Dendritic cell treated with granulocyte-macrophage colony-stimulating factor and Interleukin-4, amounts not matched to agents 40 ng/mL and 50 ng/mL, for 4 days (primary cell): Measurements from ENCODE around the gene ZNG1F.
A peak's percentile ranks its signal among the peaks of the same experiment; 100 is the strongest.
"Not testable (repeated sequence)": the region's sequence is repeated elsewhere in the genome, so short reads cannot be mapped to it uniquely, and the experiment has no call there.

Experiments
- H3K27ac Mint-ChIP-seq: one replicate; pipeline ENCODE4 v1.8.0; 2022; ENCODE audit warnings: mild to moderate bottlenecking, mixed read lengths
- H3K27me3 Mint-ChIP-seq: one replicate; pipeline ENCODE4 v1.8.0; 2022; ENCODE audit warnings: mild to moderate bottlenecking, mixed read lengths
- H3K36me3 Mint-ChIP-seq: one replicate; pipeline ENCODE4 v1.8.0; 2022; ENCODE audit warnings: low read depth, mixed read lengths
- H3K4me1 Mint-ChIP-seq: one replicate; pipeline ENCODE4 v1.8.0; 2022; ENCODE audit warnings: low read depth, mixed read lengths
- H3K4me3 Mint-ChIP-seq: one replicate; pipeline ENCODE4 v1.8.0; 2022; ENCODE audit warnings: mild to moderate bottlenecking, moderate library complexity, mixed read lengths
- H3K9me3 Mint-ChIP-seq: one replicate; pipeline ENCODE4 v1.8.0; 2022; ENCODE audit warnings: mixed read lengths
- intact Hi-C: fragments of 100-400 bp; cut with micrococcal nuclease; formaldehyde crosslinking; loops from one replicate; pipeline ENCODE4 v1.15.0; 2022

The ZNG1F gene

DNA sequence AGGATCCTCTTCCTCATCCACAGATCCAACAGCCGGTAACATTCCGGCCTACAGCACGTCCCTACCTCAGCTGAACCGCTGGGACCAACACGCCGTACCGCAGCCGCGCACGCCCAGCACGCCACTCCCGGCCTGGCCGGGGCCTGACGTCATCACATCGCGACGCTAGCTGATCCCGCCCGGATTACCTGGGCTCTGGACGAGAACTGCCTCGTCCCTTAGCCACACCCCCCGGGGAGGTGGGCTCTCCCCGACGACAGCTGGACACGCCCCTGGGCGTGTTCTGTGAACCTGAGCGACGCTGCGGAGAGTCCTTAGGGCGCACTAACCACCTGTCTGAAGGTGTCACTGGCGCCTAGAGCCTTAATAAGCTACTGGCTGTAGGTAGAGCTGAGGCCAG is at the start of gene ZNG1F:
TSS of gene ZNG1F (minus strand) at position 101 of the 400 bp plus-strand sequence. CDS start at position 42, 59 bp downstream.
- H3K4me3 Mint-ChIP-seq, H3K36me3 Mint-ChIP-seq, H3K27ac Mint-ChIP-seq, H3K9me3 Mint-ChIP-seq, H3K4me1 Mint-ChIP-seq, intact Hi-C loops, H3K27me3 Mint-ChIP-seq: not testable (repeated sequence)

- H3K4me3 Mint-ChIP-seq = peak overlapping the region; percentile 50
These were observed 48.1 kb upstream of the ZNG1F start for GRCh38 chr9:41237110-41237749.

DNA sequence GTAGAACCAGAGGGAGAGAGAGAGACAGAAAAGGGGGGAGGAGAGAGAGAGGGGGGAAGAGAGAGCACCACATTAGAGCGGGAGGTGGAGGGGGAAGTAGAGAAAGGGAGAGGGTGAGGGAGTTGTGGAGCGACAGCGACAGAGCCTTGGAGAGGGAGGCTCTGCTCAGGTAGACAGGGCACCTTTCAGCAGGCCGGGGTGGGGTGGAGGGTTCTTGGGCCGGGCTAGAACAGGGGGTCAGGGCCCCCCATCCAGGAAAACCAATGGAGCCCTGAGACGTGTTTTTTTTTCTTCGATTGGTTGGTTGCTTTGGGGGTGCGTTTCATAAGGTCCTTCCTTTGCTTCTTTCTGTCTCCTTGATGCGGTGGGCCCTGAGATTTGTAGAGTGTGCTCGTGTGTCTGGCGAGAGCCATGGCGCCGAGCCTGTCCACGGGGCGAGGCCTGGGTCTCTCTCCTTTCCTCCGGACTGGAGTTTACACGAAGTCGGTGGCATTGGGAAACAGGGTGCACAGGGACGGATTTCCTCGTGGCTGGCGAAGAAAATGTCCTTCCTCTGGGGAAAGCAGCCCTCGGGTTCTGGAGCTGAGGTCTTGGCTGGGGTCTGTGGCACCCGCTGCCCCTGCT is 47.5 kb upstream of the ZNG1F start:
- H3K9me3 Mint-ChIP-seq = peaks cover 58% of the 10 kb centered on the region
- H3K27ac Mint-ChIP-seq, H3K4me1 Mint-ChIP-seq, H3K4me3 Mint-ChIP-seq, H3K36me3 Mint-ChIP-seq, intact Hi-C loops, H3K27me3 Mint-ChIP-seq: not testable (repeated sequence)

More at GRCh38 chr9:41237110-41237749, 48.1 kb upstream of the ZNG1F start:
- H3K27ac Mint-ChIP-seq, H3K4me1 Mint-ChIP-seq, H3K36me3 Mint-ChIP-seq, intact Hi-C loops, H3K27me3 Mint-ChIP-seq: not testable (repeated sequence)
- peaks cover 59% of the 10 kb centered on the region for H3K9me3 Mint-ChIP-seq

DNA sequence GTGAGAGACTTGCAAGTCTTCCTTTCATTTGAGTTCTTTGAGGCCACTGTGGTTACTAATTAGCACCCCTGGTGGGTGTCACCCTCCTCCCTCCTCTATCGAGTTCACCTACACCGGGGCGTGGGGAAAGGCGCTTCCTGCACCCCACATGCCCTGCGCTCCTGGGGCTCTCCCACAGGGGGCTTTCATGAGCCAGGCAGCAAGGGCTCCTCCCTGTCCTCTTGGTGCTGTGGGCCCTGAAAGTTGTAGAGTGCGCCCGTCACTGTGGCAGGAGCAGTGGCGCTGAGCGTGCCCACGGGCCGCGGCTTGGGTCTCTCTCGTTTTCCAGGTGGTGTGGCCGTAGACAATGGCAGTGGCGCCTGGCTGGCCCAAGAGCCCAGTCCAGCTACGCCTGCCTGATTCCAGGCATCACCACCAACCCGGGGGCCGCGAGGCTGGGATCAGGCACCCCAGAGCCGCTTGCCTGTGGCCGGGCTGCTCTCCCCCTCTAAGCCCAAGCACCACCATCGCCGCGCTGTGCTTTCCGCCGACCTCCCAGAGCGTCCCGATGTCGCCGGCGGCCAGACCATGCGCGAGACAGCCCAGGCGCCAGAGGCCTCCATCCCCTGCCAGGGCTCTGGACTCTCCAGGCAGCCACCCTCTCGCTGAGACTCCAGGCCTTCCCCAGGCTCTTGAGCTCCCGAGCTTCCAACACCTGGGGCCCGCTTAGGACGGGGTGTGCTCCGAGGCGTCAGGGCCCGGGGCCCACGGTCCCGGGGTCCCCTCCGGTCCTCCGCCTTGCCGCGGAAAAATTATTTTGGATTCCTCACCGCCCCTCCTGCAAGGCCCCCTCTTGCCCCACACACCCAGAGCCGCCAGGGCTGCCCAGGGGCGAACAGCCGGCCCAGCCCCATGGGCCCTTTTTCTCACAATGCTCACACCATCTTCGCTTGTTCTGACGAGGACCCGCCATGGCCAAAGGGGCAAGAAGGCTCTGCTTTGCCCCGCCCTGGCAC is 46.0 kb upstream of the ZNG1F start:
- intact Hi-C loops, H3K27ac Mint-ChIP-seq, H3K4me1 Mint-ChIP-seq, H3K27me3 Mint-ChIP-seq, H3K36me3 Mint-ChIP-seq: not testable (repeated sequence)
- Mint-ChIP-seq H3K9me3 (peaks cover 43% of the 10 kb centered on the region), H3K4me3 (peak overlapping the region; percentile 9)

- intact Hi-C loops, H3K27me3 Mint-ChIP-seq, H3K27ac Mint-ChIP-seq, H3K4me3 Mint-ChIP-seq, H3K4me1 Mint-ChIP-seq, H3K36me3 Mint-ChIP-seq: not testable (repeated sequence)
- H3K9me3 Mint-ChIP-seq = peaks cover 34% of the 10 kb centered on the region
These were observed 45.1 kb upstream of the ZNG1F start for GRCh38 chr9:41234221-41234620.

DNA sequence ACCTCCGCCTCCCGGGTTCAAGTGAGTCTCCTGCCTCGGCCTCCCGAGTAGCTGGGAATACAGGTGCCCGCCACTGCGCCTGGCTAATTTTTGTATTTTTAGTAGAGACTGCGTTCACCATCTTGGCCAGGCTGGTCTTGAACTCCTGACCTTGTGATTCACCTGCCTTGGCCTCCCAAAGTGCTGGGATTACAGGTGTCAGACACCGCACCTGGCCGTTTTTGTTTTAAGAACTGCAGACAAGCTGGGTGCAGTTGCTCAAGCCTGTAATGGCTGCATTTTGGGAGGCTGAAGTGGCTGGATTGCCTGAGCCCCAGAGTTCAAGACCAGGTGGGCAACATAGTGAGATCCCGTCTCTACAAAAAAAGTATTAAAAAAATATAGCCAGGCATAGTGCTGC is 43.2 kb upstream of the ZNG1F start:
- H3K27ac Mint-ChIP-seq, H3K4me1 Mint-ChIP-seq, H3K27me3 Mint-ChIP-seq, H3K4me3 Mint-ChIP-seq, intact Hi-C loops, H3K36me3 Mint-ChIP-seq: not testable (repeated sequence)
- H3K9me3 Mint-ChIP-seq = peaks cover 27% of the 10 kb centered on the region

DNA sequence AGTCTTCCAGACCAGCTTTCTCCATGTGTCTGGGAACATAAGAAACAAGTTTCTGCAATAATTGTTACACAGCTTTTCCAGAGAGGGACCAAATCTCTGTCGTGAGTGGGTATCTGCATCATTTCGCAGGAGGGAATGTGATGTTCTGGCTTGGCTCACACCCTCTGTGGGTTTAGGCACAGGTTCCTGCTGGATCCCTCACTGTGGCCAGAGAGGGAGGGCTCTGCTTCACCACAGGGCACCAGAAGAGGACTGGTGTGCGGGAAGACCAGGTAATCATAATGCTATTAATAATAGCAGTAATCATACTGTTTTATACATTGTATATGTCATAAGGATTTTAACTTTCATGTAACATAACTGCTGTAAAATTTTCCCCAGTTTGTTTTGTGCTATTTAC is 41.3 kb upstream of the ZNG1F start:
- H3K36me3 Mint-ChIP-seq, H3K27me3 Mint-ChIP-seq, intact Hi-C loops, H3K4me3 Mint-ChIP-seq, H3K9me3 Mint-ChIP-seq, H3K4me1 Mint-ChIP-seq, H3K27ac Mint-ChIP-seq: not testable (repeated sequence)

- Mint-ChIP-seq H3K27me3 (no peaks in the 10 kb centered on the region), H3K9me3 (peaks cover 2% of the 10 kb centered on the region), H3K4me3 (no peak overlapping the region), H3K36me3 (no peaks in the 10 kb centered on the region), H3K4me1 (no peaks in the 10 kb centered on the region), H3K27ac (no peak overlapping the region)
- intact Hi-C loops = no loop called here
These were observed 40.6 kb upstream of the ZNG1F start for GRCh38 chr9:41229408-41230401.

DNA sequence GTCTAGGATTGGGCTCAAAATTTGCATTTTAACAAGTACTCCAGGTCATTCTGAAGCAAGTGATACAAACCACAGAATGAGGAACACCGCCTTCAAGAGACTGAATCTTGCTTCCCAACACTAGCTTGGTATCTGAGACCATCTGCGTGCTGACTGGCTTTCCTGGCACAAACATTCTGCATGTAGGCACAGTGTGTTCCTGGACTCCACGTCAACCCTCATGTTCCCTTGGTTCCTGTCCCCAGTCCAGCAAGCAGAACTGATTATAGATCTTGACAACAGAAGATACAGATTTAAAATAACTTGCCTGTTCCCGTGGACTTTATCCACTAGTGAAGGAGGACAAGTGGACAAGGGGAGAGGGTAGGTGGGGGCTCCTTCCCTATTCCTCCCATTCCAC is 30.7 kb upstream of the ZNG1F start:
- H3K4me1 Mint-ChIP-seq, H3K4me3 Mint-ChIP-seq, H3K27me3 Mint-ChIP-seq, H3K36me3 Mint-ChIP-seq, intact Hi-C loops, H3K9me3 Mint-ChIP-seq, H3K27ac Mint-ChIP-seq: not testable (repeated sequence)

GRCh38 chr9:41188439-41188838 is 678 bp downstream of the ZNG1F start:
- H3K27ac Mint-ChIP-seq, H3K27me3 Mint-ChIP-seq, intact Hi-C loops, H3K4me1 Mint-ChIP-seq, H3K36me3 Mint-ChIP-seq, H3K4me3 Mint-ChIP-seq, H3K9me3 Mint-ChIP-seq: not testable (repeated sequence)

GRCh38 chr9:41174994-41175393 is 14.1 kb downstream of the ZNG1F start:
- H3K4me1 Mint-ChIP-seq, H3K27me3 Mint-ChIP-seq, H3K9me3 Mint-ChIP-seq, H3K27ac Mint-ChIP-seq, intact Hi-C loops, H3K36me3 Mint-ChIP-seq, H3K4me3 Mint-ChIP-seq: not testable (repeated sequence)

GRCh38 chr9:41150116-41150515 is 39.0 kb downstream of the ZNG1F start:
- intact Hi-C loops, H3K36me3 Mint-ChIP-seq, H3K9me3 Mint-ChIP-seq, H3K27me3 Mint-ChIP-seq, H3K27ac Mint-ChIP-seq, H3K4me1 Mint-ChIP-seq, H3K4me3 Mint-ChIP-seq: not testable (repeated sequence)

GRCh38 chr9:41141878-41142277 is 47.2 kb downstream of the ZNG1F start:
- H3K9me3 Mint-ChIP-seq, H3K27ac Mint-ChIP-seq, H3K4me3 Mint-ChIP-seq, H3K4me1 Mint-ChIP-seq, H3K27me3 Mint-ChIP-seq, intact Hi-C loops, H3K36me3 Mint-ChIP-seq: not testable (repeated sequence)
